ELR (cell line): Measurements from ENCODE around the gene RLF.
"Not testable (repeated sequence)": the region's sequence is repeated elsewhere in the genome, so short reads cannot be mapped to it uniquely, and the experiment has no call there.

Source experiments
- DNase-seq: peaks from one replicate; pipeline ENCODE4 v3.0.0-alpha.2; 2015; ENCODE audit warnings: low read depth

Gene RLF

DNA sequence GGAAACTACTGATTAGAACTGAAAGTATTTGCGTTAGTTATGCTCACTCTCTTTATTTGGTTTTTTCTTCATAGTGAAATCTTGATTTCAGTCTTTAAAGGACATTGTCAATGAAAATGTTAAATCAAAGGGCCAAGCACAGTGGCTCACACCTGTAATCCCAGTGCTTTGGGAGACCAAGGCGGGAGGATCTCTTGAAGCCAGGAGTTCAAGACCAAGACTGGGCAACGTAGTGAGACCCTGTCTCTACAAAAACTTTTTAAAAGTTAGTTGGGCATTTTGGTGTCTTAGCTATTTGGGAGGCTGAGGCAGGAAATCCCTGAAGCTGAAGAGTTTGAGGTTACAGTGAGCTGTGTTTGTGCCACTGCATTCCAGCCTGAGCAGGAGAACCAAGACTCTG lies 13.6 kb downstream of the RLF start:
- no peak for DNase-seq

DNA sequence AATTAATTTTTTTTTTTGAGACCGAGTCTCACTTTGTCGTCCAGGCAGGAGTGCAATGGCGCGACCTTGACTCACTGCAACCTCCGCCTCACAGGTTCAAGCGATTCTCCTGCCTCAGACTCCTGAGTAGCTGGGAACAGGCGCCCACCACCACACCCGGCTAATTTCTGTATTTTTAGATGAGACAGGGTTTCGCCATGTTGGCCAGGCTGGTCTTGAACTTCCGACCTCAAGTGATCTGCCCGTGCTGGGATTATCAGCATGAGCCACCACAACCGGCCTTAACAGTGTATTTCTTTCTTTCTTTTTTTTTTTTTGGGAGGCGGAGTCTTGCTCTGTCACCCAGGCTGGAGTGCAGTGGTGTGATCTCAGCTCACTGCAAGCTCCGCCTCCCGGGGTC lies 15.8 kb downstream of the RLF start:
- DNase-seq: not testable (repeated sequence)

DNA sequence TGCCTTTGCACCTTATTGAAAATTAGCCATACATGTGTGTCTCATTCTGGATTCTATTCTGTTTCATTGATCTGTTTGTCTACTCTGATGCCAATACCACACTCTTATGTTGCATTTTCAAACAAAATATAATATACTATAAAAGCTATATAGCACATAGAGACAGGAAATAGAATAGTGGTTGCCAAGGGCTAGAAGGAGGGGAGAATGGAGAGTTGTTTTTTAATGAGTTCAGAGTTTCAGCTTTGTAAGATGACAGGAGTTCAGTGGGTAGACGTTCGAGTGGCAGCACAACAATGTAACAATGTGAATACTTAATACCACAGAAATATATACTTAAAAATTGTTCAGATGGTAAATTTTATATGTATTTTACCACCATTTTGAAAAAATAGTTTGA lies 17.0 kb downstream of the RLF start:
- DNase-seq: no peak

DNA sequence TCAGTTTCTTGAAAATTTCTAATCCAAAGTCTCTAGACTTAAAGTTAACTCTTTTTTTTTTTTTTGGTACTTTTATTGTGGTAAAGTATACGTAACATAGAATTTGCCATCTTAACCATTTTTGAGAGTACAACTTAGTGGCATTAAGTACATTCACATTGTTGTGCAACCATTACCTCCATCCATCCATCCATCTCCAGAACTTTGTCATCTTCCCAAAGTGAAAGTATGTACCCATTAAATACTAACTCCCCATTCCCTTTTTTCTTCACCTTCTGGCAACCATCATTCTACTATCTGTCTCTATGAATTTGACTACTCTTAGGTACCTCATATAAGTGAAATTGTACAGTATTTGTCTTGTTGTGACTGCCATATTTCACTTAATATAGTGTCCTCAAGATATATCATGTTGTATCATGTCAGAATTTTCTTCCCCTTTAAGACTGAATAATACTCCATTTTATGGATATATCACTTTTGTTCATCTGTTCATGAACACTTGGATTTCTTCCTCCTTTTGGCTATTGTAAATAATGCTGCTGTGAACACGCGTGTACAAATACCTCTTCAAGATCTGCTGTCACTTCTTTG lies 18.4 kb downstream of the RLF start:
- DNase-seq: no peak

DNA sequence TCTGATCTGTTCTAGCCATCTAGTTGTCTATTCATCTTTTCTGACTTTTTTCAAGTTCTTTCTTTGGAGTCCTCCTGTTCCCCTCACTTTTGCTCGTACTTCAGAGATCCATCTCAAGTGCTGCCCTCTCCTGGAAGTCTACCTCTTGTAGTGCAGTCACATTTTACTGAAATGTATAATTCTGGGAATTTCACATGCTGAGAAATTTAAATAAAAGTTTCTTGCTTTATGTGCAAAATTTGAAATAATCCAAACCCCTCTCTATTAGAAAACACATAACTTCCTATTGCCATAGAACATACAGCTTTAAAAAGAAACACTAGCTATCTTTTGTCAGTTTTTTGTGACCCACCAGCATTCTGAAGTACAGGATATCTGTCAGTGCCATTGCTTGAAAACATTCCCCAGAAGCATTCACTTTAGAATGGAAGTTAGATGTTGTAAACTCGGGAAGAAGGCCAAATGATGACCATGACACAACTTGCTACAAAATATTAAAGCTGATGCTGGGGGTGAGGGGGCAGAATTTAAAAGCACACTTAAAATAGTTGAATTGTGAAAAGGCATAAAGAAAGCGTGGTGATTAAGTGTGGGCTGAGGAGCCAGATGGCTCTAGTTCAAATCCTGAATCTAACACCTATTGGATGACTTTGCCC lies 22.0 kb downstream of the RLF start:
- DNase-seq: peak; percentile 58

DNA sequence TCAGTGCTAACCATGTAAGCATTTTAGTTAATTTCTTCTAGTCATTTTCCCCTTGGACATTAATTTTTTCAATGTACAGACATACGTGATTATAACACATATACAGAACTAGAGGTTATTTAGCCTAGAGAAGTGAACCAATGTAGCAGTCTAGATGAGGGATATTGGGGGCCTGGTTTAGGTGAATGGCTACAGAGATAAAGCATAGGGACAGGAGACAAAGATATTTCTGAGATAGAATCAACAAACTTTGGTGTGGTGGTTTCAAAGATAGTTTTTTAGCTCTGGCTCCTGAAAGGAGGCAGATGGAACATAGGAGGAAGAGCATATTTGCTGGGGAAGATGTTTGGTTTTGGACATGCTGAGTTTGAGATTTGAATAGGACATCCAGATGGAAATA lies 23.0 kb downstream of the RLF start:
- DNase-seq: no peak

DNA sequence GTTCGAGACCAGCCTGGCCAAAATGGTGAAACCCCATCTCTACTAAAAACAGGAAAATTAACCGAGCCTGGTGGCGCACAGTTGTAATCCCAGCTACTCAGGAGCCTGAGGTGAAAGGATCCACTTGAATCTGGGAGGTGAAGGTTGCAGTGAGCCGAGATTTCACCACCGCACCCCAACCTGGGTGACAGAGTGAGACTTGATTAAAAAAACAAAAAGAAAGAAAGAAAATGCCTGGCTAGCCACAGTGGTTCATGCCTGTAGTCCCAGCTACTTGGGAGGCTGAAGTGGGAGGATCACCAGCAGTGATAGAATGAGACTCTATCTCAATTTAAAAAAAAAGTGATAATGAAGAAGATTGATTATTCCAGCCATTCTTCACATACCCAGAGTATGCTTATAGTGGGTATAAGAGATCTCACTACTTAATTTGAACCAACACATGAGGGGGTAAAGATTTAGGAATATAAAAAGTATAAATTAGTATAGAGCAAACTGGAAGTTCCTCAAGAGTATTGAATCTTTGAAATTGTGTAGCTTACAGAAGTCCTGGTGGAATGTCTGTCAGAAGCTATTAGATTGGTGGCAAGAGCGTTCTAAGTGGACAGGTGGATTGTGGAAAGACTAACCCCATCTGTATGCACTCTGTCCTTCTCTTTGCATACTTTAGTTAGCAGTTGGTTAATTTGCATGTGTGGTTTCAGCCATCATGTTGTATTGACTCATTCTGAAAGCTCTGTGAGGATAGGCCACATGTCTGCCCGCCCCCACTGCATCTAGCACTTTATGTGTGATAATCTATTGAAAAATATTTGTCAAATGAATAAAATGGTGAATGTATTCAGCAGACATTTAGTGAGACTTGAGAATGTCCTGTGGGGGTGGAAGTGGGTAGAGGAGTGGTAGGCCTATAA lies 25.0 kb downstream of the RLF start:
- DNase-seq: peak; percentile 63

DNA sequence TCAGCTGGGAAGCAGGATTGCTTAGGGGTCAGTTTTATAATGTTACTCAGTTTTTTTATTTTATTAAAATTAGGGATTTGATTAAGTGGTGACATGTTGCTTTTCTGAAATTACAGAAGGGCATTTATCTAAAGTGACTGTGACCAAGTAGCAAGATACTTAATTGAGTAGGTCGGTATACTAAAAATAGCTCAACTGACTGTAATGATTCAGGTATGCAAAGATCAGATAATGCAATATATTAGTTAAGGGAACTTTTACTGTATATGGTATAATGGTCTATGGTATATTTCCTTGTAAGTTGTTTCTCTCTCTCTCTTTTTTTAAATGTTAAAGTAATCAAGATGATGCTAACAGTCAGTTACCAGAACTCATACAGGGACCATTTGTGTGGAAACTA lies 26.2 kb downstream of the RLF start:
- DNase-seq: no peak

DNA sequence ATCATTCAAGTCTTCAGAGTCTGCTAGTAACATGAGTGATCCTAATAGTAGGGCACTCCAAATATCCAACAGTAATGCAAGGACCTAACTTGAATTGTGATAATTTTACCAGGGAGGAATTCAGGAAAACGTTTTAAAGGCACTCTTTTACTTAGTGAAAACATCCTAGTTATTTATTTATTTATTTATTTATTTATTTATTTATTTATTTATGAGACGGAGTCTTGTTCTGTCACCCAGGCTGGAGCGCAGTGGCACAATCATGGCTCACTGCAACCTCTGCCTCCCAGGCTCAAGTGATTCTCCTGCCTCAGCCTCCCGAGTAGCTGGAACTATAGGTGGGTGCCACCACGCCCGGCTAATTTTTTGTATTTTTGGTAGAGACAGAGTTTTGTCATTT lies 33.5 kb downstream of the RLF start:
- DNase-seq: not testable (repeated sequence)

DNA sequence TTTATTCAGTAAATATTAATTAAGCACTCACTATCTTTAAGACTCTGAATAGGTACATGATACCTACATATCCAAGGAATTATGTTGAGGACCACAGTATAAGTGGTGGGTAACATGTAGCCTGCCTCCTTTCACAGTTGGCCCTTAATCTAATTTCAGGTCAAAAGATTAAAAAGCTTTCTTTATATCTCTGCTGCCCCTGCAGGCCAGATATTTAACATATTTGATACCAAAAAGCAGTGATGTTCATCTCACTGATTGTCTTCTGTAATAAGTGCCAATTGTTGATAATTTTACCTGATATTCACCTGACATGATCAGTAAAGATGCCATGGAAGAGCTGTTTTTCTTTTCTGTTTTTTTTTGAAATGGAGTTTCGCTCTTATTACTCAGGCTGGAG lies 36.5 kb downstream of the RLF start:
- DNase-seq: peak; percentile 22

DNA sequence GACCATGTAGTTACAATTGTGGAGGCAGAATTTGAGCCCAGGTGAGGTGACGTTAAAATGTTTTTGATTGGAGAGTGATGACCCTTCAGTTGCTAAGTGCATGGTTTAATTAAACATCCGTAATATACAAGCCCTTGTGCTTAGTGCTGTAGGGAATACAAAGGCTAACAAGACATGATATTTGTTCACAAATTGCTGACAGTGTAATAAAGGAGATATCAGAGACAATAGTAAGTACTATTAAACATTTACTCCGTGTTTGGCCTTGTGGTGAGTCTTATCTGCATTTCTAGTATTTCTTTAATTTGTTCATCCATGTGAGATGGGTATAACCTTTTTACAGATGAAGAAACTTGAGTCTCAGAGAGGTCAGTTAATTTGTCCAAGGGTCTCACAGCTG lies 37.9 kb downstream of the RLF start:
- no peak for DNase-seq

DNA sequence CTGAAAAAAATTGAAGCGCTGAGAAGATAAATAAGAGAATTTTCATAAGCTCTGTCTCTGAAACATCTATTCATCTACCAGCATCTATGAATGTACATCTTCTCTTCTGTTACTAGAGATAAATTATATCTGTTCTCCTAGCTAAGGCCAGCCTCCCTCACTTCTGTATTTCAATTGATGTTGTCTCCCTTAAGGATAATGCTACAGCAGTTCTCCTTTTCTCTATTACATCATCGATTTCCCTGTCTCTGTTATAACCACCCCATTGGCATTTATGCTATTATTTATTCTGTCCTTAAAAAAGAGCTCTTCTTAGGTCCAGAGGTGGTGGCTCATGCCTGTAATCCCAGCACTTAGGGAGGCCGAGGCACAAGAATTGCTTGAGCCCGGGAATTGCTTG lies 43.7 kb downstream of the RLF start:
- DNase-seq: no peak

DNA sequence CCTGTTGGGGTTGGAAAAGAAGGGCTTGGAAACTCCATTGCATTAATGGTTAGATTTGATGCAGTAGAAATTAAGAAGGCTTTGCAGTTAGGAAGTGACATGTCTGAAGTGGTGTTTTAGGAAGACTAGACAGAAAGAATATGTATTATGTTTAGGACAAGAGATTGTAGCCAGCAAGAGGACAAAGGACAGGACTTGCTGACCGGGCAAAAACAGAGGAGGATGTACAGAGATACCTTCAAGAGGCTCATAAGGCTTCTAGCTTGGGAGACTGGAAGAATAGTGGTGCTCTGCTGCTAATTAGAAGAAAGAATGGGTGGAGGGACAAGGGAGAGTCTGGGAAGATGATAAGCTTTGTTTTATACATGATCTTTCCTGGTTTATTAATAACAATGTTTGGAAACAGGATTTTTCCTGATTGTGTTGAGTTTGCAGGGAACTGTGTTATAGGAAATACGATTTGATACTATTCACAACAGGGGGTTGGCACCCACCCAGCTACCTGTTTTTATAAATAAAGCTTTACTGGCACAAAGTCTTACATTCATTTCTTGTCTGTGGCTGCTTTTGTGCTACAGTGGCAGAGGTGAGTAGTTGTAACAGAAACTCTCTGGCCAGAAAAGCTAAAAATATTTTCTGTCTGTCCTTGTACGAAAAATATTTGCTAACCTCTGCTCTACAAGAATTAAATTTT lies 49.5 kb downstream of the RLF start:
- DNase-seq: no peak

DNA sequence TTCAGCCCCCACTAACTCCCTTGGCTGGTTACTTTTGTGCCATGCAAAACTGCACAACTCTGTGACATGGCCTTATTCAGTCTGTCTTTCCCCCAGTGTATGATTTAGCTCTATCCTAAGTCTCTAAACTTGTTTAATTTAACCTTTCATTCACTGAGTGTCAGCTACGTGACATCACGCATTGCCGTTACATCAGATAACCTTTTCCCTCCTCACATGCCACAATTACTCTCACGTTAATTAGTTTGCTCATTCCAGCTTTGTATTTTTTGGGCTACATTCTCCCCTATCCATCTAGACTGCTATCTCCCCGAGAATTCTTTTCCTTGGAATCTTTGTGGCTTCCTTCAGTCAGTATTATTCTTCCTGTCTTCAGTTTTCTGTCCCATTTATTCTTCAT lies 57.1 kb downstream of the RLF start:
- no peak for DNase-seq

DNA sequence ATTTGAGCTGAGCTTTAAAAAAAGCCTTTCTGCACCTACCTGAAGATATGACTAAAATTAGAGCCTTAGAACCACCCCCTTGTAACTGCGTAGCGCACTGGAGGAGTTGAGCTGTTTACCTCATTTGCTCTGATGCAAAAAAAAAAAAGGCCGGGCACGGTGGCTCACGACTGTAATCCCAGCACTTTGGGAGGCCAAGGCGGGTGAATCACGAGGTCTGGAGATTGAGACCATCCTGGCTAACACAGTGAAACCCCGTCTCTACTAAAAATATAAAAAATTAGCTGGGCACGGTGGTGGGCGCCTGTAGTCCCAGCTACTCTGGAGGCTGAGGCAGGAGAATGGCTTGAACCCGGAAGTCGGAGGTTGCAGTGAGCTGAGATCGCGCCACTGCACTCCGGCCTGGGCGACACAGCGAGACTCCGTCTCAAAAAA lies 60.3 kb downstream of the RLF start:
- DNase-seq: not testable (repeated sequence)

DNA sequence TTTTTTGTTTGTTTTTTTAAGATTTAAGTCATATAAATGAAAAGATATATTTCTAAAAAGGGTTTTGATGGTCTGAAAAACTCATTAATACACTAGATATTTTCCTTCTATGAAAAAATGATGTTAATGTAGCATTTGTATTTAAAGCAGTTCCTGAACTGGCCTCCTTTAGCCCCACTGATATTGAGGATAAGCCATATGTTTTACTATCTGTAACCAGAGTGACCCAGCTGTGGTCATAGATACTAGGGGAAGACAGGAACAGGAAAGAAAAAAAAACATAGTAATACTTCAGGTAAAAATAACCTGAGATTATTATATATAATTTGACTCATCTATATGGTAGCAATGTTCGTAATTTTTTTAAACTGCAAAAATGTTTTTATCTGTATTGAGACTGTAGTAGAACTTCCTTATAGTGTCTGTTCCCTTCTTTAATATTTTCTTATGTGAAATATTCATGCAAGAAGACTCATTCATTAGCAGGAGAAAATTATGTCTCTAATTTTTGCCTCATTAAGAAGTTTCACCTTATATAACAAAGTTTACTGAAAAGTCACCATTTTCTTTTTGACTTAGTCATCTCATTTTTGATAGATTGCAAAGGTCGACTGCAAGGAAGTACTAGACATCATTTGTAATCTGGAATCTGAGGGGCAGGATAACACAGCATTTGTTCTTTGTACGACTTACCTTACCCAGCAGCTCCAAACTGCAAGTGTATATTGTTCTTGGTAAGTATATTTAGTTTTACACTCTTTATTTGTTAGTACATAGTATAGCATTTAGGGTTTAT lies 61.0 kb downstream of the RLF start:
- DNase-seq: no peak

DNA sequence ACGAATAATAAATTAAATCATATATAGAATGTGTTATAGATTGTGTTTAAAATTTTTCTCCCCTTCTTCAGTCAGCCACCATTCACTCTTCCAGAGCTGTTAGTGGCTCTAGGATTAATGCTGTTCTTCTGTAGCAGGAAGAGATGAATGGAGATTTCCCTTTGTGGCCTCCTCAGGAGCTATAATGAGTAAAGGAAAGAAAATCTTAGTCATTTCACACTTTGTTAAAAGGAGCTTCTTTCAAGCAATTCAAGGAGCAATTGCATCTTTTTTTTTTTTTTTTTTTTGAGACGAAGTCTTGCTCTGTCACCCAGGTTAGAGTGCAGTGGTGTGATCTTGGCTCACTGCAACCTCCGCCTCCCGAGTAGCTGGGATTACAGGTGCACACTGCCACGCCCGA lies 62.9 kb downstream of the RLF start:
- DNase-seq: no peak

DNA sequence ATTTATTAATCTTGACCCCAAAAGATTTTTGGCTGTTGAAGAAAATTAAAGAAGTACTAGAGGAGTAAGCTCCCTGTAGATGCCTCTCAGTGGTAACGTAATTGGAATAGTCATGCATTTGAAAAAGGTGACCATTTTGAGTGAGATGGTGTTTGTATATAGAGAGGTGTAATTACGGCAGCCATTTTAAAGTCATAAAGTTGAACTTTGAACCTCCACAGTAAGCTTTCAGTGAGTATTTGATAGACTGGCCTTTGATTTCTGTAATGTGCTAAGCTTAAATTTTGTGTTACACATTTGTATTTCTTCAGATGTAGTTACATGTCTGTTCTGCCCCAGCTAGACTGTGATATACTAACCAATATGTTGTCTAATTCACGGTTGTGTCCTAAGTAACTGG lies 65.0 kb downstream of the RLF start:
- DNase-seq: no peak

DNA sequence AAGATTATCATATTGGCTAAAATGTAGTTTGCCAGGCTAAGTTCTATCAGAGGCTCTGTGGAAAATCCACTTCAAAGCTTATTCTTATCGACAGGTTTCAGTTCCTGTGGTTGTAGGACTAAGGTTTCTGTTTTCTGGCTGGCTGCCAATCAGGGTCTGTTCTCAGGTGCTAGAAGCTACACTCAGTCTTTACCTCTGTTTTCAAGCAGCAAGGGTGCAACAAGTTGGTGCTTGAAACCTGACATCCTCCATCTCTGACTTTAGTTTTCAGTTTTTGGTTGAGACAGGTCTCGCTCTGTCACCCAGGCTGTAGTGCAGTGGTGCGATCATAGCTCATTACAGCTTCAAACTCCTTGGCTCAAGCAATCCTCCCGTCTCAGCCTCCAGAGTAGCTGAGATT lies 71.3 kb downstream of the RLF start:
- no peak for DNase-seq

DNA sequence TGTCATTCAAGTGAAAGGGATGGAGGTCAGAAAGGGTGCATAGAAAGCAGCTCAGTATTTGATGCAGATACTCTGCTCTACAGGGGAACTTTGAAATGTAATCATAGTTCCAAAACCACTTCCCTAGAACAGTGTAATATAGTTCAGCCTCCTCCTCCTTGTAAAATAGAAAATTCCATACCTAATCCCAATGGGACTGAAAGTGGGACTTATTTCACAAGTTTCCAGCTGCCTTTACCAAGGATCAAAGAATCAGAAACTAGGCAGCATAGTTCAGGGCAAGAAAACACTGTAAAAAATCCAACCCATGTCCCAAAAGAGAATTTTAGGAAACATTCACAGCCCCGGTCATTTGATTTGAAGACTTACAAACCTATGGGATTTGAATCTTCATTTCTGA lies 78.4 kb downstream of the RLF start:
- no peak for DNase-seq

DNA sequence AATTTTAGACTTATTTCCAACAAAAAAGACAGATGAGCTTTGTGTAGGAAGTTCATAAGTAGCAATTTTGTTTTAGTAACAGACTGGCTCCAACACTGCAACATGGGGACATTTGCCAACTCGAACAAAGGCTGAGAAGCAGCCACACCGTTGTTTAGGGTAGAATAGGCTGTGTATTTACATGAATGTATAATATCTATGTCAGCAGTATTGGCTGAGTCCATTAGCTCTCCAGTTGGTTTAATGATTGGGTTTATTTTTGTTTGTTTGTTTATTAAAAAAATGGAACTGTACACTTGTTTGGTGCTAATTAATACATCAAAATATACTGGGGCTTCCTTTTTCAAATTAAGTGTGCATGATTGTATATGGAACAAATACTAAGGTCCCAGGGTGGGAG lies 79.2 kb downstream of the RLF start:
- DNase-seq: no peak

DNA sequence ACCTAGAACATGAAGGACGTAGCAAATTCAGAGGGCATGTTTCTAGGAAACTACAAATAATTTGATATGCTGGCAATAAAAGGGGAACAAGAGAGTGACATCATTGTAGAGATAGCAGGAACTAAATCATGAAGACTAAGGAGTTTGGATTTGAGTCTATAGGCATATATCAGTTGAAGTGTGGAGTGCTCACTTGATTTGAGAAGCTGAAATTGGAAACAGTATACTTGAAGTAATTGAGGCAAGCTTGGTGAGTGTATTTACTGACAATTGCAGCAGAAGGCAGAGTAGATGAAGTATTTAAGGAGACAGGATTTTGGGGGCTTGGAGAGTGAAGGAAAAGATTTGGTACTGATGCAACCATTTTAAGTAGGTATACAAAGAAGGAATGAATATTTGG lies 80.2 kb downstream of the RLF start:
- no peak for DNase-seq
